ENCODE data around the gene FBXW5.

FBXW5 gene

GRCh38 chr9:136931611-136932130 lies 12.9 kb downstream of the FBXW5 start:
- DNase-seq (ENCODE audit: low spot score): no peak

- DNase-seq (ENCODE audit: low spot score): no peak
Observed at GRCh38 chr9:136930014-136930413, 14.5 kb downstream of the FBXW5 start.

GRCh38 chr9:136928591-136928990 lies 15.9 kb downstream of the FBXW5 start:
- DNase-seq (ENCODE audit: low spot score): peak; percentile 22

GRCh38 chr9:136927343-136928271 lies 16.9 kb downstream of the FBXW5 start:
- no peak for DNase-seq (ENCODE audit: low spot score)

- DNase-seq (ENCODE audit: low spot score): no peak
Observed at GRCh38 chr9:136926749-136927148, 17.8 kb downstream of the FBXW5 start.

GRCh38 chr9:136926154-136926704 lies 18.3 kb downstream of the FBXW5 start:
- DNase-seq (ENCODE audit: low spot score): no peak

GRCh38 chr9:136925414-136926153 lies 19.0 kb downstream of the FBXW5 start:
- no peak for DNase-seq (ENCODE audit: low spot score)

- peak; percentile 25 for DNase-seq (ENCODE audit: low spot score)
Observed at GRCh38 chr9:136923881-136924280, 20.7 kb downstream of the FBXW5 start.

- DNase-seq (ENCODE audit: low spot score): no peak
Observed at GRCh38 chr9:136922540-136922939, 22.0 kb downstream of the FBXW5 start.

GRCh38 chr9:136921718-136922117 lies 22.8 kb downstream of the FBXW5 start:
- DNase-seq (ENCODE audit: low spot score): no peak

- no peak for DNase-seq (ENCODE audit: low spot score)
Observed at GRCh38 chr9:136921307-136921706, 23.2 kb downstream of the FBXW5 start.

- no peak for DNase-seq (ENCODE audit: low spot score)
Observed at GRCh38 chr9:136920734-136921231, 23.8 kb downstream of the FBXW5 start.

GRCh38 chr9:136920069-136920468 lies 24.5 kb downstream of the FBXW5 start:
- DNase-seq (ENCODE audit: low spot score): no peak

GRCh38 chr9:136917902-136918301 lies 26.6 kb downstream of the FBXW5 start:
- no peak for DNase-seq (ENCODE audit: low spot score)

GRCh38 chr9:136916330-136917184 lies 28.0 kb downstream of the FBXW5 start:
- DNase-seq (ENCODE audit: low spot score): no peak

- DNase-seq (ENCODE audit: low spot score): no peak
Observed at GRCh38 chr9:136915632-136916329, 28.8 kb downstream of the FBXW5 start.

- no peak for DNase-seq (ENCODE audit: low spot score)
Observed at GRCh38 chr9:136913701-136914438, 30.7 kb downstream of the FBXW5 start.

GRCh38 chr9:136910901-136911245 lies 33.7 kb downstream of the FBXW5 start:
- DNase-seq (ENCODE audit: low spot score): peak; percentile 39

GRCh38 chr9:136910197-136910900 lies 34.2 kb downstream of the FBXW5 start:
- no peak for DNase-seq (ENCODE audit: low spot score)
